Measurements from ENCODE around the gene CHD5. TPM values are rescaled to one million over a fixed set of nuclear protein-coding genes. Genes with fewer than 3 reads are reported as not detected.

Gene CHD5
- polyA plus RNA-seq, 1 donor from 2014 or later = 22.0 TPM

Other genes starting within 250 kb of the CHD5 start
- gene NPHP4, start 187.9 kb downstream of the CHD5 start, polyA plus RNA-seq = 17.1 and 21.5 TPM in 2 replicates
- 11.7 and 11.8 TPM in 2 replicates for gene KCNAB2, start 134.4 kb downstream of the CHD5 start, polyA plus RNA-seq
- gene RPL22, start 19.3 kb upstream of the CHD5 start, polyA plus RNA-seq = 275 and 294 TPM in 2 replicates
- gene RNF207, start 25.8 kb upstream of the CHD5 start, polyA plus RNA-seq = 1.7 and 3.5 TPM in 2 replicates
- 21.1 and 23.3 TPM in 2 replicates for gene ICMT, start 55.6 kb upstream of the CHD5 start, polyA plus RNA-seq
- not detected in 2 replicates for gene HES3, start 63.9 kb upstream of the CHD5 start, polyA plus RNA-seq
- 26.9 and 34.6 TPM in 2 replicates for gene GPR153, start 80.8 kb upstream of the CHD5 start, polyA plus RNA-seq
- gene ACOT7, start 213.4 kb upstream of the CHD5 start, polyA plus RNA-seq = 101 TPM in 2 replicates
- gene HES2, start 239.6 kb upstream of the CHD5 start, polyA plus RNA-seq = not detected in 2 replicates
- not detected in 2 replicates for gene ESPN, start 244.5 kb upstream of the CHD5 start, polyA plus RNA-seq

Measured in neural cell (in vitro differentiated cells).